GM18507 (cell line): ENCODE data around the gene REEP2.
"Not testable (repeated sequence)": the region's sequence is repeated elsewhere in the genome, so short reads cannot be mapped to it uniquely, and the experiment has no call there.

Experiments
- DNase-seq: peaks from one replicate; pipeline ENCODE4 v3.0.0; 2011; ENCODE audit warnings: low read depth; ENCODE audit not compliant: insufficient read length; ENCODE audit errors: extremely low spot score
- FAIRE-seq: peaks from 2 replicates; lab custom pipeline; 2011; peaks lifted over from hg19 to GRCh38; lab: Jason Lieb, UNC

The REEP2 gene

GRCh38 chr5:138438724-138439476, at the start of gene REEP2:
REEP2 (plus strand) TSS chr5:138439057; CDS start chr5:138439209, 152 bp downstream.
- peak; percentile 75 for FAIRE-seq

GRCh38 chr5:138389332-138389731, 49.5 kb upstream of the REEP2 start:
- no peak for FAIRE-seq

More at GRCh38 chr5:138438724-138439476, at the start of gene REEP2:
- peak; percentile 60 for DNase-seq

GRCh38 chr5:138389911-138390310, 48.9 kb upstream of the REEP2 start:
- DNase-seq, FAIRE-seq: not testable (repeated sequence)

More at GRCh38 chr5:138389332-138389731, 49.5 kb upstream of the REEP2 start:
- DNase-seq, result no peak

GRCh38 chr5:138391859-138392386, 46.9 kb upstream of the REEP2 start:
- DNase-seq, result no peak
- no peak for FAIRE-seq

GRCh38 chr5:138402640-138403039, 36.2 kb upstream of the REEP2 start:
- FAIRE-seq (peak; percentile 71), DNase-seq (no peak)

- DNase-seq, result no peak
Measured at GRCh38 chr5:138408023-138408422, 30.8 kb upstream of the REEP2 start.

GRCh38 chr5:138410996-138411640, 27.7 kb upstream of the REEP2 start:
- not testable (repeated sequence) for DNase-seq, FAIRE-seq

More at GRCh38 chr5:138408023-138408422, 30.8 kb upstream of the REEP2 start:
- peak; percentile 33 for FAIRE-seq

- no peak for DNase-seq
- FAIRE-seq, result no peak
Measured at GRCh38 chr5:138418444-138418843, 20.4 kb upstream of the REEP2 start.

GRCh38 chr5:138425079-138425478, 13.8 kb upstream of the REEP2 start:
- FAIRE-seq (no peak), DNase-seq (no peak)

GRCh38 chr5:138435943-138436342, 2.9 kb upstream of the REEP2 start:
- FAIRE-seq, result no peak
- no peak for DNase-seq

- FAIRE-seq, result no peak
- no peak for DNase-seq
Measured at GRCh38 chr5:138438003-138438723, 694 bp upstream of the REEP2 start.

GRCh38 chr5:138439477-138440158, 761 bp downstream of the REEP2 start:
- FAIRE-seq (no peak), DNase-seq (no peak)

- DNase-seq (no peak), FAIRE-seq (no peak)
Measured at GRCh38 chr5:138440159-138441073, 1.6 kb downstream of the REEP2 start.

- DNase-seq (no peak), FAIRE-seq (no peak)
Measured at GRCh38 chr5:138441221-138441620, 2.4 kb downstream of the REEP2 start.

GRCh38 chr5:138444078-138444773, 5.4 kb downstream of the REEP2 start:
- FAIRE-seq (no peak), DNase-seq (no peak)

- DNase-seq, result no peak
- FAIRE-seq, result no peak
Measured at GRCh38 chr5:138444774-138445546, 6.1 kb downstream of the REEP2 start.
